Measurements from ENCODE around the gene FNDC8. TPM values are rescaled to one million over a fixed set of nuclear protein-coding genes. Genes with fewer than 3 reads are reported as not detected.

The FNDC8 gene
- total RNA-seq, 1 experiment from 2014 or later = not detected

- Histone ChIP-seq H3K27ac (ENCODE audit: low read depth, low read length, poor library complexity, severe bottlenecking) (no peak overlapping the region), H3K9me3 (ENCODE audit: low read depth, low read length, poor library complexity, severe bottlenecking) (no peaks in the 10 kb centered on the region), H3K4me1 (ENCODE audit: insufficient read depth, low read length, poor library complexity, severe bottlenecking) (no peaks in the 10 kb centered on the region), H3K27me3 (replicated peaks; ENCODE audit: insufficient read depth, low read depth, low read length, poor library complexity) (no peaks in the 10 kb centered on the region), H3K36me3 (ENCODE audit: insufficient read depth, low read length, poor library complexity, severe bottlenecking) (no peaks in the 10 kb centered on the region), H3K4me3 (ENCODE audit: low read depth, low read length, poor library complexity, severe bottlenecking) (no peak overlapping the region)
- CTCF ChIA-PET = no interaction called here
- intact Hi-C loops (cut with micrococcal nuclease; ENCODE audit: unreplicated experiment) = no loop called here
- no peak for DNase-seq (ENCODE audit: low spot score)
- POLR2A ChIA-PET (ENCODE audit: low non-redundant PET) = no interaction called here
- BruUV-seq (replicated peaks) = no TSS peak
- TF ChIP-seq EZH2 (IDR thresholded peaks at IDR 0.05; ENCODE audit: borderline replicate concordance, low read depth, low read length, poor library complexity, severe bottlenecking) (no peak), CTCF (conservative IDR thresholded peaks at IDR 0.05; ENCODE audit: low read depth, low read length) (no peak)
These were observed 46.4 kb upstream of the FNDC8 start for GRCh38 chr17:35074711-35075707.

DNA sequence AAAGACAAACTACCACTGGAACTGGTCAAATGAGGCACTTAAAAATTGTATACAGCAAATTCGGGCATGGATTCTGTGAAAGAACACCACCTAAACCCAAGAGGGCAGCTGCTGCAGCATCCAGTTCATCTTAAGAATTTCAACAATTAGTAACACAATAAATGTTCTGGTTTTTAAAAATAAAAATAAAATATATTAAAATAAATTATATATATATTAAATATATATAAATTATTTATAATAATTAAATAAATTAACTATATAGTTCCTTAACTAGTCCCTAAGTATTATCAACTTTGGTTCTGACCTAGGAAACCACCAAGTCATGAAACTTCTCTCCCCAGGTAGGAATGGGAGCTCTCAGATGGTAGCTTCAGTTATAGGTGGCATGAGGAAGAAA lies 44.5 kb upstream of the FNDC8 start:
- TF ChIP-seq EZH2 (IDR thresholded peaks at IDR 0.05; ENCODE audit: borderline replicate concordance, low read depth, low read length, poor library complexity, severe bottlenecking) (no peak), CTCF (conservative IDR thresholded peaks at IDR 0.05; ENCODE audit: low read depth, low read length) (no peak)
- Histone ChIP-seq H3K4me3 (ENCODE audit: low read depth, low read length, poor library complexity, severe bottlenecking) (no peak overlapping the region), H3K27me3 (replicated peaks; ENCODE audit: insufficient read depth, low read depth, low read length, poor library complexity) (no peaks in the 10 kb centered on the region), H3K4me1 (ENCODE audit: insufficient read depth, low read length, poor library complexity, severe bottlenecking) (peaks cover 7% of the 10 kb centered on the region), H3K36me3 (ENCODE audit: insufficient read depth, low read length, poor library complexity, severe bottlenecking) (no peaks in the 10 kb centered on the region), H3K27ac (ENCODE audit: low read depth, low read length, poor library complexity, severe bottlenecking) (no peak overlapping the region), H3K9me3 (ENCODE audit: low read depth, low read length, poor library complexity, severe bottlenecking) (no peaks in the 10 kb centered on the region)
- CTCF ChIA-PET = no interaction called here
- no peak for DNase-seq (ENCODE audit: low spot score)
- no TSS peak for BruUV-seq (replicated peaks)
- POLR2A ChIA-PET (ENCODE audit: low non-redundant PET) = no interaction called here
- intact Hi-C loops (cut with micrococcal nuclease; ENCODE audit: unreplicated experiment) = no loop called here

- no TSS peak for BruUV-seq (replicated peaks)
- DNase-seq (ENCODE audit: low spot score) = no peak
- H3K36me3 ChIP-seq (ENCODE audit: insufficient read depth, low read length, poor library complexity, severe bottlenecking) = no peaks in the 10 kb centered on the region
- no peaks in the 10 kb centered on the region for H3K27me3 ChIP-seq (replicated peaks; ENCODE audit: insufficient read depth, low read depth, low read length, poor library complexity)
- no peaks in the 10 kb centered on the region for H3K9me3 ChIP-seq (ENCODE audit: low read depth, low read length, poor library complexity, severe bottlenecking)
- ChIA-PET POLR2A (ENCODE audit: low non-redundant PET) (no interaction called here), CTCF (no interaction called here)
- H3K4me3 ChIP-seq (ENCODE audit: low read depth, low read length, poor library complexity, severe bottlenecking) = no peak overlapping the region
- TF ChIP-seq EZH2 (IDR thresholded peaks at IDR 0.05; ENCODE audit: borderline replicate concordance, low read depth, low read length, poor library complexity, severe bottlenecking) (no peak), CTCF (conservative IDR thresholded peaks at IDR 0.05; ENCODE audit: low read depth, low read length) (no peak)
- intact Hi-C loops (cut with micrococcal nuclease; ENCODE audit: unreplicated experiment) = no loop called here
- no peak overlapping the region for H3K27ac ChIP-seq (ENCODE audit: low read depth, low read length, poor library complexity, severe bottlenecking)
- H3K4me1 ChIP-seq (ENCODE audit: insufficient read depth, low read length, poor library complexity, severe bottlenecking) = peaks cover 21% of the 10 kb centered on the region
These were observed 41.6 kb upstream of the FNDC8 start for GRCh38 chr17:35079547-35080423.
